LNCAP (cell line): Measurements from ENCODE around the gene MACROD2.

Experiments used
- CTCF ChIP-seq: fragments of 450-650 bp; IDR thresholded peaks from 2 replicates; pipeline ENCODE4 v1.5.1; 2017; ENCODE audit warnings: mild to moderate bottlenecking

The MACROD2 gene

DNA sequence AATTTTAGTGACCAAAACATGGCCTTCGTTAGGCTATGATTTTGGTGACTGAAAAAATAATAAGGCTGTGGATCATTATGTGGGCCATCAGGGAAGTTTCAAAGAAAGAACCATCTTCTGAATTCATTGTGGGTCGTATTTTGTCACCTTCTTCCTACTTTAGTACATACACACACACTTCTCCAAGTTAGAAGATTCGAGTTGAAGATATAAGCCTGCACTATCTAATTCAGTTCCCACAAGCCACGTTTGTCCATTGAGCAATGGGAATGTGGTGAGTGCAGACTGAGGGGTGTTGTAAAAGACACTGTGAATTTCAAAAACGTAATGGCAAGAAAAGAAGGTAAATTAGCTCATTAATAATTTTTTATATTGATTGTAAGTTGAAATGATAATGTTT, 1812.0 kb downstream of the MACROD2 start:
- no peak for TF ChIP-seq CTCF

GRCh38 chr20:15811951-15812350, 1816.6 kb downstream of the MACROD2 start:
- TF ChIP-seq CTCF: no peak

GRCh38 chr20:15812696-15813095, 1817.4 kb downstream of the MACROD2 start:
- TF ChIP-seq CTCF: no peak

GRCh38 chr20:15814360-15814759, 1819.0 kb downstream of the MACROD2 start:
- no peak for TF ChIP-seq CTCF

DNA sequence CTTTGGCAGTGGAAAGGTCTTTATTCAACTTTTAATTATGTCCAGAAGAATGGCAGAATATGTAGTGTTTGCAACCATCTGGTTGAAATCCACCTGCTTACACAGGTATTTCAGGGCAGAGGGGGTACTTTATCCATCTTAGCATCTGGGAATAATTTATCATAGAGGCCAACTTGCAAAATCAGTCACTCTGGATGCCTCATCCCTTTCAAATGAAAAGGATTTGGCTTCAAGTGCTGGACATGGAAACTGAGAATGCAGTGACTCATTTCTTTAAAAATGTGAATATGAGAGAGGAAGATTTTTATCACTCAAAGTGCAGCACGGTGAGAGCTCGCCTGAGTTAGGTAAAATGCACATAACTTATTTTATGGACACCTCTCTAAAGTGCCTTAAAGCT, 1819.6 kb downstream of the MACROD2 start:
- TF ChIP-seq CTCF: no peak

DNA sequence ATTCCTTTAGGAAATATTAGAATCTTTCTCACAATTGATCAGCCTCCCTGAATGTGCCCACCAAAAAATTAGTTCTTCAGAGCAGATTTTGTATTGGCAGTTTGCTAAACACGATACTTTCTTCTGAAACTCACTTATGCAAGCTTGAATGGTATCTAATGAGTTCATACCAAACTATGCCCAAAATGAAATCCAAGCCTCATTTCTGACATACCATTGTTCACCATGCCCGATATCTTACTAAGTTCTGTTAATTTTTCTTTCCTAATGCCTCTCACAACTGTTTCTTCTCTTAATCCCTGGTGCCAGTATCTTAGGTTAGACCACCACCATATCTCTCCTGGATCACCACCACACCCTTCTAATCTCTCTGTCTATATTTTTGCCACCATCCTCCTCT, 1822.0 kb downstream of the MACROD2 start:
- no peak for TF ChIP-seq CTCF

GRCh38 chr20:15818651-15819071, 1823.3 kb downstream of the MACROD2 start:
- TF ChIP-seq CTCF: no peak

DNA sequence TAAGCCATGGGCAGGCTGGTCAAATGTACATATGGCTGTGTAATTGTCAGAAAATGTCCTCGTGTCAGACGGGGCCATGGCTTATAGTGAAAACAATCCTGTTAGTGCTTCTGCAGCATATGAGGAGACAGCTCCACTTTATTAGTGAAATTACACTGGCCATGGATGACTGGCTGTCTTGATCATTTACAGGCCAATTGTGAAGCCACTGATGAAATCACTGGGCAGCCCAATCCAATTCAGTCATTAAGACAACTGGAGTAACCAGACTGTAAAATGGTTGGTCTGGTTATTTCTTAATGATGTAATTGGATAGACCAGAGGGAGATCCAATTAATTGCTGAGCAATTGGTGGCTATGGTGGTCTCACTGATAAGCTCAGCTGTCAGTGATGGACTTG, 1828.4 kb downstream of the MACROD2 start:
- TF ChIP-seq CTCF: no peak
